ENCODE results near the gene RARG.
"Not testable (repeated sequence)": the region's sequence is repeated elsewhere in the genome, so short reads cannot be mapped to it uniquely, and the experiment has no call there.

RARG gene

GRCh38 chr12:53179687-53180219, 52.3 kb downstream of the RARG start:
- Histone ChIP-seq H3K36me3 (ENCODE audit: control insufficient read depth, insufficient read depth, low read length) (peaks cover 6% of the 10 kb centered on the region), H3K4me3 (ENCODE audit: low read depth, low read length) (peak overlapping the region; percentile 90), H3K4me1 (ENCODE audit: control insufficient read depth, insufficient read depth, low read length) (peaks cover 7% of the 10 kb centered on the region), H3K9me3 (ENCODE audit: control insufficient read depth, insufficient read depth, low read length) (no peaks in the 10 kb centered on the region), H3K27me3 (ENCODE audit: control insufficient read depth, insufficient read depth, low read length) (peaks cover 46% of the 10 kb centered on the region), H3K9ac (ENCODE audit: low read depth, low read length) (peak overlapping the region; percentile 51)

GRCh38 chr12:53178803-53179202, 53.2 kb downstream of the RARG start:
- not testable (repeated sequence) for H3K4me1 ChIP-seq (ENCODE audit: control insufficient read depth, insufficient read depth, low read length); H3K36me3 ChIP-seq (ENCODE audit: control insufficient read depth, insufficient read depth, low read length); H3K9me3 ChIP-seq (ENCODE audit: control insufficient read depth, insufficient read depth, low read length); H3K4me3 ChIP-seq (ENCODE audit: low read depth, low read length); H3K9ac ChIP-seq (ENCODE audit: low read depth, low read length)
- peaks cover 55% of the 10 kb centered on the region for H3K27me3 ChIP-seq (ENCODE audit: control insufficient read depth, insufficient read depth, low read length)

DNA sequence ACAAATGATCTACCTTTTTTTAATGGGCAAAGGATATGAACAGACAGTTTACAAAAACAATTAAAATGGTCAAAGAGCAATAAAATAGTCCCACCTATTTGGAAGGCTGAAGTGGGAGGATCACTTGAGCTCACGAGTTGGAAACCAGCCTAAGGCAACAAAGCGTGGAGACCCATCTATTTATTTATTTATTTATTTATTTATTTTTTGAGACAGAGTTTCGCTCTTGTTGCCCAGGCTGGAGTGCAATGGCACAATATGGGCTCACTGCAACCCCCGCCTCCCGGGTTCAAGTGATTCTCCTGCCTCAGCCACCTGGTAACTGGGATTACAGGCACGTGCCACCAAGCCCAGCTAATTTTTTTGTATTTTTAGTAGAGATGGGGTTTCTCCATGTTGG, 54.6 kb downstream of the RARG start:
- peaks cover 65% of the 10 kb centered on the region for H3K27me3 ChIP-seq (ENCODE audit: control insufficient read depth, insufficient read depth, low read length)
- not testable (repeated sequence) for H3K9me3 ChIP-seq (ENCODE audit: control insufficient read depth, insufficient read depth, low read length); H3K4me3 ChIP-seq (ENCODE audit: low read depth, low read length); H3K4me1 ChIP-seq (ENCODE audit: control insufficient read depth, insufficient read depth, low read length); H3K9ac ChIP-seq (ENCODE audit: low read depth, low read length); H3K36me3 ChIP-seq (ENCODE audit: control insufficient read depth, insufficient read depth, low read length)

GRCh38 chr12:53176750-53177149, 55.3 kb downstream of the RARG start:
- no peak overlapping the region for H3K9ac ChIP-seq (ENCODE audit: low read depth, low read length)
- H3K4me3 ChIP-seq (ENCODE audit: low read depth, low read length), result no peak overlapping the region
- peaks cover 6% of the 10 kb centered on the region for H3K4me1 ChIP-seq (ENCODE audit: control insufficient read depth, insufficient read depth, low read length)
- peaks cover 72% of the 10 kb centered on the region for H3K27me3 ChIP-seq (ENCODE audit: control insufficient read depth, insufficient read depth, low read length)
- H3K9me3 ChIP-seq (ENCODE audit: control insufficient read depth, insufficient read depth, low read length), result no peaks in the 10 kb centered on the region
- H3K36me3 ChIP-seq (ENCODE audit: control insufficient read depth, insufficient read depth, low read length), result no peaks in the 10 kb centered on the region

GRCh38 chr12:53174881-53175491, 57.0 kb downstream of the RARG start:
- H3K4me3 ChIP-seq (ENCODE audit: low read depth, low read length), result peak overlapping the region; percentile 15
- no peaks in the 10 kb centered on the region for H3K9me3 ChIP-seq (ENCODE audit: control insufficient read depth, insufficient read depth, low read length)
- peaks cover 9% of the 10 kb centered on the region for H3K4me1 ChIP-seq (ENCODE audit: control insufficient read depth, insufficient read depth, low read length)
- no peak overlapping the region for H3K9ac ChIP-seq (ENCODE audit: low read depth, low read length)
- H3K27me3 ChIP-seq (ENCODE audit: control insufficient read depth, insufficient read depth, low read length), result peaks cover 89% of the 10 kb centered on the region
- no peaks in the 10 kb centered on the region for H3K36me3 ChIP-seq (ENCODE audit: control insufficient read depth, insufficient read depth, low read length)

DNA sequence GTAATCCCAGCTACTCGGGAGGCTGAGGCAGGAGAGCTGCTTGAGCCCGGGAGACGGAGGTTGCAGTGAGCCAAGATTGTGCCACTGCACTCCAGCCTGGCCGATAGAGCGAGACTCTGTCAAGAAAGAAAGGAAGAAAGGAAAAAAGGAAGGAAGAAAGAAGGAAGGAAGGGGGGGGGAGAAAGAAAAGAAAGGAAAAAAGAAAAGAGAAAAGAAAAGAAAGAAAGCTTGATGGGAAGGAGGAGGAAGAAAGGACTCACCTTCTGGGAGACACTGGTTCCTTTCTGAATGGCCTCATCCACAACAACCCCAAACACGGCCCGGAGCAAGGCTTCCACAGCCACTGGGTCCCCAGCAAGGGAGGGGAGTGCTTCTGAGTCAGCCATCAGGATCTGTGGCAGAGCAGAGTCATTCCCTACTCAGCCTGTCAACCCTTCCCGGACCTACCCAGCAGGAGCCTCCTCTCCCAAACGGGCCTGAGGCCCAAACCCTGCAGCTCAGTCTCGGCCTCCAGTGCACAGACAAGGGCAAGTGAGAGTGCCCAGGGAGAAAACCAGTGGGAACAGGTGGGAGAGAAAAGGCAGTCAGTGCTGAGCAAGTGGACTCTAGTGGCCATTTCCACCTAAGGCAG, 58.8 kb downstream of the RARG start:
- Histone ChIP-seq H3K27me3 (ENCODE audit: control insufficient read depth, insufficient read depth, low read length) (peaks cover 79% of the 10 kb centered on the region), H3K4me1 (ENCODE audit: control insufficient read depth, insufficient read depth, low read length) (peaks cover 9% of the 10 kb centered on the region), H3K36me3 (ENCODE audit: control insufficient read depth, insufficient read depth, low read length) (no peaks in the 10 kb centered on the region), H3K4me3 (ENCODE audit: low read depth, low read length) (no peak overlapping the region), H3K9me3 (ENCODE audit: control insufficient read depth, insufficient read depth, low read length) (no peaks in the 10 kb centered on the region), H3K9ac (ENCODE audit: low read depth, low read length) (no peak overlapping the region)

- no peak overlapping the region for H3K9ac ChIP-seq (ENCODE audit: low read depth, low read length)
- H3K36me3 ChIP-seq (ENCODE audit: control insufficient read depth, insufficient read depth, low read length), result no peaks in the 10 kb centered on the region
- H3K4me1 ChIP-seq (ENCODE audit: control insufficient read depth, insufficient read depth, low read length), result peaks cover 9% of the 10 kb centered on the region
- no peak overlapping the region for H3K4me3 ChIP-seq (ENCODE audit: low read depth, low read length)
- no peaks in the 10 kb centered on the region for H3K9me3 ChIP-seq (ENCODE audit: control insufficient read depth, insufficient read depth, low read length)
- peaks cover 79% of the 10 kb centered on the region for H3K27me3 ChIP-seq (ENCODE audit: control insufficient read depth, insufficient read depth, low read length)
These were observed 59.7 kb downstream of the RARG start for GRCh38 chr12:53172352-53172751.

DNA sequence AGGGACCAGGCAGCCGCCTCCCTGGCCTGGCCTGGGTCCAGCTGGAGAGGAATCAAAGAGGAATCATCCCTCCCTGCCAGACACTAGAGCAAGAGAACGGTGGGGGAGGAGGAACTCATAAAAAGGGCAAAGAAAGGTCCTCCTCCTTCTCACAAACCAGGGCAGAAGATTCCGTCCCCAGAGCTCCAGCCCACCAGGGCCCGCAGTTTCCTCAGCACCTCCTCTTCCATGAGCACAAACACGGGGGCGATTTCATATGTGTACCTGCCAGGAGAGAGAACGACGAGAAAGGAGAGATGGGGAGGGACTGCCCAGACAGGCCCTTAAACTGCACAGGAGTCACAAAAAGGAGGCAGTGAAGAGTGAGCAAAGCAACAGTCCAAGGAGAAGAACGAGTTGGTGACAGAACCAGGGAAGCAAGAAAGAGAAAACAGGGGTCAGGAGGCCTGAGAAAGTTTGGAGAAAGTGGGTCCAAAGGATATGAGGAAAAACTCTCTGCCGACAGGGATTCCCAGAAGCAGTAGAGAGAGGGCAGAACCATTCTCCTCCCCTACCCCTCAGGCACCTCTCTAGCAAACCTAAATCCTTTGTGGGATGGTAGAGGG, 60.2 kb downstream of the RARG start:
- Histone ChIP-seq H3K9ac (ENCODE audit: low read depth, low read length) (no peak overlapping the region), H3K4me1 (ENCODE audit: control insufficient read depth, insufficient read depth, low read length) (peaks cover 9% of the 10 kb centered on the region), H3K4me3 (ENCODE audit: low read depth, low read length) (no peak overlapping the region), H3K27me3 (ENCODE audit: control insufficient read depth, insufficient read depth, low read length) (peaks cover 79% of the 10 kb centered on the region), H3K9me3 (ENCODE audit: control insufficient read depth, insufficient read depth, low read length) (no peaks in the 10 kb centered on the region), H3K36me3 (ENCODE audit: control insufficient read depth, insufficient read depth, low read length) (no peaks in the 10 kb centered on the region)

GRCh38 chr12:53170876-53171724, 60.9 kb downstream of the RARG start:
- H3K27me3 ChIP-seq (ENCODE audit: control insufficient read depth, insufficient read depth, low read length), result peaks cover 77% of the 10 kb centered on the region
- H3K4me1 ChIP-seq (ENCODE audit: control insufficient read depth, insufficient read depth, low read length), result peaks cover 9% of the 10 kb centered on the region
- no peak overlapping the region for H3K9ac ChIP-seq (ENCODE audit: low read depth, low read length)
- H3K4me3 ChIP-seq (ENCODE audit: low read depth, low read length), result no peak overlapping the region
- no peaks in the 10 kb centered on the region for H3K9me3 ChIP-seq (ENCODE audit: control insufficient read depth, insufficient read depth, low read length)
- H3K36me3 ChIP-seq (ENCODE audit: control insufficient read depth, insufficient read depth, low read length), result no peaks in the 10 kb centered on the region

DNA sequence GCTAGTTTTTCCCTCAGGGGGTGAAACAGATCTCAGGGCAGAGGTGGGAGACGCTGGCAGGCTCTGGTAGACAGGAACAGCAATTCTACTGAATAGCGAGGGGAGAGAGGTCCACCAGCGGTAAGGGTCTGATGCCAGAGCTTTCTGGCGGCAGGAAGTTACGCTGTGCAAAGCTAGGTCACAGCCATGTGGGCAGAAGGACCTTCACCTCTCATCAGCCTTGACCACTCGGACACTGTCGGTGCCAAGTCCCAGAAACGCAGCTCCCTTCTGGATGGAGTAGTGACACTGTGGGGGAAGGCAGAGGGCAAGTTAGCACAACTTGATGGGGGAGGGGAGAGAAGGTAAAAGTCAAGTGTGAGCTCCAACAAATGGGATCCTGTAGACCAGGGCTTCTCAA, 61.8 kb downstream of the RARG start:
- no peak overlapping the region for H3K4me3 ChIP-seq (ENCODE audit: low read depth, low read length)
- H3K9ac ChIP-seq (ENCODE audit: low read depth, low read length), result no peak overlapping the region
- H3K27me3 ChIP-seq (ENCODE audit: control insufficient read depth, insufficient read depth, low read length), result peaks cover 69% of the 10 kb centered on the region
- H3K36me3 ChIP-seq (ENCODE audit: control insufficient read depth, insufficient read depth, low read length), result no peaks in the 10 kb centered on the region
- H3K9me3 ChIP-seq (ENCODE audit: control insufficient read depth, insufficient read depth, low read length), result no peaks in the 10 kb centered on the region
- peaks cover 5% of the 10 kb centered on the region for H3K4me1 ChIP-seq (ENCODE audit: control insufficient read depth, insufficient read depth, low read length)

- Histone ChIP-seq H3K4me1 (ENCODE audit: control insufficient read depth, insufficient read depth, low read length) (peaks cover 5% of the 10 kb centered on the region), H3K9ac (ENCODE audit: low read depth, low read length) (no peak overlapping the region), H3K9me3 (ENCODE audit: control insufficient read depth, insufficient read depth, low read length) (no peaks in the 10 kb centered on the region), H3K4me3 (ENCODE audit: low read depth, low read length) (no peak overlapping the region), H3K36me3 (ENCODE audit: control insufficient read depth, insufficient read depth, low read length) (no peaks in the 10 kb centered on the region), H3K27me3 (ENCODE audit: control insufficient read depth, insufficient read depth, low read length) (peaks cover 65% of the 10 kb centered on the region)
These were observed 62.4 kb downstream of the RARG start for GRCh38 chr12:53169644-53170043.
